Caki2 (cell line): ENCODE data around the gene APEX2. TPM values are rescaled to one million over a fixed set of nuclear protein-coding genes. Genes with fewer than 3 reads are reported as not detected.
"Not testable (repeated sequence)": the region's sequence is repeated elsewhere in the genome, so short reads cannot be mapped to it uniquely, and the experiment has no call there.

Experiments
- DNase-seq: peaks from one replicate; pipeline ENCODE4 v3.0.0-alpha.2; 2015; ENCODE audit warnings: low read depth
- in situ Hi-C: cut with HindIII; loops from 2 replicates; pipeline ENCODE4 v1.10.0; 2016; ENCODE audit warnings: low sequenced_read_pairs, low pct_unique_long_range_greater_than_20kb, mixed read lengths
- total RNA-seq: library from RNA; depleted of rRNA; stranded (reverse); fragments of >200 nt; shearing (Covaris generic); gene quantifications from 2 replicates; pipeline ENCODE4 v1.2.3, GENCODE V29; 2014; ENCODE audit warnings: low replicate concordance; rRNA removed

APEX2 gene
- total RNA-seq: 5.6 and 8.4 TPM in 2 replicates

DNA sequence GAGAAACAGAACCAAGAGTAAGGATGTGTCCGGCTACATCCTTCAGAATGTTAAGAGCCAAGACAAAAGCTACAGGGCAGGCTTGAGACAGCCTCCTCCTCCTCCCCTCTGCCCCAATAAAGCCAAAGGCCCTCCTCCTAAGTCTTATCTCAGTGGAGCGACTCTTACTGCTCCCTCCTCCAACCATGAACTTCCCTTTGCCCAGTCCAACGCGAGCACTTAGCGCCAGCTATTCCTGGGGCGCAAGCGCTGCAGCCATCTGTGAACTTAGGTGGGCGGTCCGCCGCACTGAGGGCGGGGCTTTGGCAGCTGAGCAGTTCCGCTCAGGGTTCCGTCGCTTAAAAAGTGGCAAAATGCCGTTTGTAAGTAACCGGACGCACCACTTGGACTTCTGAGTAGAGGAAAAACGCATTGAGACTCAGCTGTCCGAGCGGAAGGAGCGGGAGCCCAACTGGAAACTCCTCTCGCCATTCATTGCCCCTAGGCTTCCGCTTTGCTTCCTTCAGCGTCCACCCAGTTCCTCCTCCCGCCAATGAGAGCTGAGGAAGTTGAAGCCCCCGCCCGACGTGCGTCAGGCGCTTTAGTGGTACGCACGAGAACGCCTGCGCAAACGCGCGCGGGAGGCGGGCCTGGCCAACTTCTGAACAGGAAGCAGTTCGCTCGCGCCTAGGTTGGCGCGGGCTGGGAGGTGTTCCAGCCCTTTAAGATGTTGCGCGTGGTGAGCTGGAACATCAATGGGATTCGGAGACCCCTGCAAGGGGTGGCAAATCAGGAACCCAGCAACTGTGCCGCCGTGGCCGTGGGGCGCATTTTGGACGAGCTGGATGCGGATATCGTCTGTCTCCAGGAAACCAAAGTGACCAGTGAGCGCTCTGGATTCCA lies at the start of gene APEX2:
APEX2 (plus strand) TSS at position 647 of the 882 bp plus-strand sequence; CDS start at position 707, 60 bp downstream.
- in situ Hi-C loops: no loop called here
- DNase-seq: peak; percentile 93

- in situ Hi-C loops: no loop called here
Observed at GRCh38 chrX:54950730-54951375, 49.3 kb upstream of the APEX2 start.

DNA sequence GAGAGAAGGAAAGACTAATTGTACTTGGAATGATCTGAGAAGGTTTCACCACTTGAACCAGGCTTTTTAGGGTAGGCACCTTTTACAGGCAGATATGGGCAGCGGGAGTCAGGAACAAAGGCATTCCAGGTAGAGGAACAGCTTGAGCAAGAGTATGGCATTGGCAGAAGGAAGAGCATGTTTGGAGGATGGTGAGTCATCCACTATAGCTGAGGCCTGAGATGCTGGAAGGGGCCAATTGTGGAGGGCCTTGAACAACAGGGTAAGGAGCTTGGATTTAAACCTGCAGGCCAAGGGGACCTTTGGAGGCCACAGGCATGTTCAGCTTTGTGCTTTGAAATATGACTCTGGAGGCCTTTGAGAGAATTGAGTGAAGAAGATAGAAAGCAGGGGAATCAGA lies 38.4 kb upstream of the APEX2 start:
- in situ Hi-C loops: no loop called here
- no peak for DNase-seq

More at GRCh38 chrX:54950730-54951375, 49.3 kb upstream of the APEX2 start:
- DNase-seq: no peak

DNA sequence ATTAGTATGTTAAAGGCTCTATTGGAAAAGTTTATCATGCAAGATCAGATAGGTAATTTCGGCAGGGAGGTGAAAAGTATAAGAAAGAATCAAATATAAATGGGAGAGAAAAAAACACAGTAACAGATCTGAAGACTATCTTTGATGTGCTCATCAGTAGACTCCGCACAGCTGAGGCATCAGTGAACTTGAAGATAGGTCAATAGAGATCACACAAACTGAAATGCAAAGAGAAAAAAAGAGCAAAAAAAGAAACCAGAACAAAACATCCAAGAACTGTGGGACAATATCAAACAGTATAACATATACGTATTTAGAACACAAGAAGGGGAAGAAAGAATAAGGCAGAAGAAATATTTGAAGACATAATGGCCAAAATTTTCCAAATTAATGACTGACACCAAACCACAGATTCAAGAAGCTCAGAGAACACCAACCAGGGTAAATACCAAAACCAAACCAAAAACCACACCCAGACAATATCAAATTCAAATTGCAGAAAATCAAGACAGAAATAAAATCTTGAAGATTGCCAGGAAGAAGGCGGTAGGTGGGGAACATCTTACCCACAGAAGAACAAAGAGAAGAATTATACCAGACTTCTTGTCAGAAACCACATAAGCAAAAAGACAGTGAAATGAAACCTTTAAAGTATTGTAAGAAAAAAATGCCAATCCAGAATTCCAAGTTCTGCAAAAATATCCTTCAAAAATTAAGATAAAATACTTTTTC lies 35.2 kb upstream of the APEX2 start:
- no peak for DNase-seq
- in situ Hi-C loops: no loop called here

- no peak for DNase-seq
- in situ Hi-C loops: no loop called here
Observed at GRCh38 chrX:54977387-54977786, 22.8 kb upstream of the APEX2 start.

- DNase-seq: no peak
- in situ Hi-C loops: no loop called here
Observed at GRCh38 chrX:54978448-54978847, 21.7 kb upstream of the APEX2 start.

DNA sequence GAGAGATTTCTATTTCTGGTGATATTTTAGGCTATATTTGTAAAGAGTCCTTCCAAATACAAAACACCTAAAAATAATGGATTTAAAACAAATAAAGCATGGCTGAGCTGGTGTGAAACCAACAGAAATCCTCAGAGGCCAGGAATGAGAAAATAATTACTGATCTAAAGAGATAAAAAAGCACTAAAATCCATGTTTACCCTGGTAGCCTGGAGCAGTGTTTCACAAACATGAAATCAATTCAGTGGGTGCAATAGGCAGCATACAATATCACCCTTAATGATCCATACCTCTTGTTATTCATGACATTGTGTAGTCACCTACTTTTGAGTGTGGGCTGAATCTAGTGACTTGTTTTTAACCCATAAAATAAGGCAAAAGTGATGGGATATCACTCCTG lies 20.7 kb upstream of the APEX2 start:
- DNase-seq: no peak
- in situ Hi-C loops: no loop called here

- in situ Hi-C loops: no loop called here
Observed at GRCh38 chrX:54980334-54980733, 19.8 kb upstream of the APEX2 start.

GRCh38 chrX:54983306-54983705 lies 16.9 kb upstream of the APEX2 start:
- in situ Hi-C loops, DNase-seq: not testable (repeated sequence)

More at GRCh38 chrX:54980334-54980733, 19.8 kb upstream of the APEX2 start:
- no peak for DNase-seq

GRCh38 chrX:54991706-54992105 lies 8.5 kb upstream of the APEX2 start:
- DNase-seq: no peak

DNA sequence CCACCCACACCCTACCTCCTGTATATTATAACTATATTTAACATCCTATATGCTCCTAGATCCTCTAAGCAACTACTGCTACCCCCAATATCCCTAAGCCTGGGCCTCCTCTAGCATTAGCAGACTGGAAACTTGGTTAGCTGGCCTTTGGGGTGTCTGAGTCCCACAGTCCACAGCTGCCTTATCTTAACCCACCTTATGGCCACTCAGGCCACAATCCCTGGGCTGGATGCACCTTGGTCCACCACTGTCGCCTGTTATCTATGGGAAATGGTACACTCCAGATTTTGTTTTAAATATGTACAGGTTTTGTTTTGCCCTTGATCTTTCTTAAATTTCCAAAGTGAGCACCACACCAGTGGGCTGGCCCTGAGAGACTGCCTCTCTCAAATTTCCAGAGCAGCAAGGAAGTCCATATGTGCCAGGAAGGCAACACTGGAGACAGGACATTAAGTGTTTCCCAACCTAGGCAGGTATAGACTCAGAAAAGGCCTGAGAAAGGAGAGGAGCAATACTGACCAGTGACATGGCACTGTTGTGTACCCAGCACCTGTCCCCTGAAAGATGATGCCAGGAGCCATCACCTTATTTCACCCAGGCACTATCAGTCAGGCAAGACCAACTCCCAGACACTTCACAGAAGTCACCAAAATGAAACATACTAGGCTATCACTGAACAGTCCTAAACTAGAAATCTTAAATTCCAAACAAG lies 7.1 kb upstream of the APEX2 start:
- no peak for DNase-seq
- in situ Hi-C loops: no loop called here

More at GRCh38 chrX:54991706-54992105, 8.5 kb upstream of the APEX2 start:
- in situ Hi-C loops: no loop called here

- in situ Hi-C loops: no loop called here
- DNase-seq: no peak
Observed at GRCh38 chrX:54994099-54994498, 6.1 kb upstream of the APEX2 start, which contains the start of gene PFKFB1. PFKFB1 (minus strand) TSS chrX:54994188; CDS start chrX:54994007, 181 bp downstream.

GRCh38 chrX:54994668-54995351 lies 5.4 kb upstream of the APEX2 start:
- no peak for DNase-seq
- in situ Hi-C loops: no loop called here

GRCh38 chrX:54995621-54996020 lies 4.5 kb upstream of the APEX2 start:
- in situ Hi-C loops: no loop called here
- DNase-seq: no peak

- in situ Hi-C loops: no loop called here
- no peak for DNase-seq
Observed at GRCh38 chrX:55004231-55004630, 4.1 kb downstream of the APEX2 start.

- in situ Hi-C loops: no loop called here
- DNase-seq: no peak
Observed at GRCh38 chrX:55005256-55005655, 5.1 kb downstream of the APEX2 start.

DNA sequence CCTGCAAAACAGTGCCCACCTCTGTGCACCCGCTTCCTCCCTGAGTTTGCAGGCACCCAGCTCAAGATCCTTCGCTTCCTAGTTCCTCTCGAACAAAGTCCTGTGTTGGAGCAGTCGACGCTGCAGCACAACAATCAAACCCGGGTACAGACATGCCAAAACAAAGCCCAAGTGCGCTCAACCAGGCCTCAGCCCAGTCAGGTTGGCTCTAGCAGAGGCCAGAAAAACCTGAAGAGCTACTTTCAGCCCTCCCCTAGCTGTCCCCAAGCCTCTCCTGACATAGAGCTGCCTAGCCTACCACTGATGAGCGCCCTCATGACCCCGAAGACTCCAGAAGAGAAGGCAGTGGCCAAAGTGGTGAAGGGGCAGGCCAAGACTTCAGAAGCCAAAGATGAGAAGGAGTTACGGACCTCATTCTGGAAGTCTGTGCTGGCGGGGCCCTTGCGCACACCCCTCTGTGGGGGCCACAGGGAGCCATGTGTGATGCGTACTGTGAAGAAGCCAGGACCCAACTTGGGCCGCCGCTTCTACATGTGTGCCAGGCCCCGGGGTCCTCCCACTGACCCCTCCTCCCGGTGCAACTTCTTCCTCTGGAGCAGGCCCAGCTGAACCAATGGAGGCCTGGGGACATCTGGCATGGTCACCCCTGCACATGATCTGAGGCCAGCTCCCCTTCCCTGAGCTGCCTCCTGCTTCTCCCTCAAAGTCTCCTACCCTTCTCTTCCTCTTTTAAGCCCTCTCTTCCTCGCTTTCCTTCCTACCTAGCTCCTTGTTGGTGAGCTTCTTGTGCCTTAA lies 6.9 kb downstream of the APEX2 start:
- DNase-seq: no peak
- in situ Hi-C loops: no loop called here
